ENCODE data around the gene NHS.
A peak's percentile ranks its signal among the peaks of the same experiment; 100 is the strongest.

Gene NHS

GRCh38 chrX:17374619-17375366 is at the start of gene NHS:
Gene NHS, plus strand, starts transcription at chrX:17375200. Its CDS starts 558 bp downstream, at chrX:17375758.
- DNase-seq = peak; percentile 67

DNA sequence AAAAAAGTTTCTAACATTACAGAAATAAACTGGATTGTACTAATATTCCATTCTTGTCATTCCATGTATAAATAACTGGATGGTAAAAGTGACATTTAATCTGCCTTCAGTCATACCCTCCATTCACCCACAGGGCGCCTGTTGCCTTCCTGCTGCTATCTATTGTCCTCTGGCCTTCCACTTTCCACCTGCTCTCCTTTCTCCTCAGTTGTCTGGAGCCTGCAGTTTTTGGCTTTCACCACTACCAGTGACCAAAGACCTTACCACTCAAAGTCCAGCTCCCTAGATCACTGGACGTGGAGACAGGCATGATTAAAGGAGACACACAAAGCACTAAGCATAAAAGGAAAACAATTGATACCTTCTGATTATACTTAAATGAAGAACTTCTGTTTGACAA is 46.2 kb upstream of the NHS start:
- DNase-seq = no peak

GRCh38 chrX:17336377-17336776 is 38.6 kb upstream of the NHS start:
- DNase-seq = no peak

- DNase-seq = no peak
Measured at GRCh38 chrX:17355976-17356375, 19.0 kb upstream of the NHS start.

DNA sequence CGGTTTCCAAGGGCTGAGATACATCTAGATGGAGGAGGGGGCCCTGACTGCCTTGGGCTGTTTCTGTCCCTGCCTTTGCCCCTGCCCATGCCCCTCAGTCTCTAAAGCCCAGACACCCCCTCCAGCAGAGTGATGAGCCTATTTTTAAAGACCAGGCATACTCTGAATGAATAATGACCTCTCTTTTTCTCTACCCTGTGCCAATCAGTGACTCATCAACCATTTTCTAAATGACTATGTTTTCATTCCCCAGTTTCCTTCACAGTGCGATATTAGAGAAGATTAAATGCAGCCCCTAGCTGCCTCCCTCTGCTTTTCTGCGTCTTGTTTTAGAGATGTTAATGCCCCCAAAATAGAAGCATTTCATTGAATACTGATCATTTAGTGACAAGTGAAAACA is 15.5 kb upstream of the NHS start:
- no peak for DNase-seq

GRCh38 chrX:17361620-17362019 is 13.4 kb upstream of the NHS start:
- no peak for DNase-seq

DNA sequence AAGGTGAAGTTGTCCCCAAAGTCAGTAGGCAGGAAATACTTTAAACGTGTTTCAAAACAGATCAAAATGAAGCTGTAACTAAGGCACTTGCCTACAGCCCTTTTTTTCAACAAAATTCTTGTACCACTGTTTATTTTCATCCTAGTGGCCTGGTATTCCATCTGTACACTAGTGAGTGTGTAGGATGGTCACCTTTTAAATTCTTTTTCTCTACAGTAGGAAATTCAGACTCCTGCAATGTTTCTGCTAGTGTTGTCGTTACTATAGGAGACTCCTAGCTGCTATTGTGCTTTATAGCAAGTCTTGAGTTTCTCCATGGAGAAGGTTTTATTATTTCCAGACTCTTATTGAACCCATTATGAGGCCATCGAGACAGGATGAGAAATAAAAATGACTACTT is 7.0 kb upstream of the NHS start:
- no peak for DNase-seq

DNA sequence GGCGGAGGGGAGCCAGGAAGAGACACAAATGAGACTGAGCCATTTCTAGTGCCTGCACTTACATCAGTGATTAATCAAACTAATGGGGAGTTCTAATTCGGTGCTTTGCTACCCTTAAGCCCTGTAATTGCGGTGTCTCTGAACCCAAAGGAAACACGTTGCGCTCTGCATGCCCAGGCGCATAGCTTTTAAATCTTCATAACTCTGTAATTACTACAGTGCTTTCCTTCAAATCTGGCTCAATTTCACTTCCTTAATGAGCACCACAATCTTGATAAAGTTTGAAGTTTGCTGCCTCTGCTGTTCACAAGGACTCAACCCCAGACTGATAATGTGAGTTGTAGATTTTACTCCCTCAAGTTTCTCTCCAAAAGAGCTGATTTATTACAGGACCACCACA is 5.7 kb upstream of the NHS start:
- DNase-seq = no peak

GRCh38 chrX:17370191-17370590 is 4.8 kb upstream of the NHS start:
- no peak for DNase-seq

DNA sequence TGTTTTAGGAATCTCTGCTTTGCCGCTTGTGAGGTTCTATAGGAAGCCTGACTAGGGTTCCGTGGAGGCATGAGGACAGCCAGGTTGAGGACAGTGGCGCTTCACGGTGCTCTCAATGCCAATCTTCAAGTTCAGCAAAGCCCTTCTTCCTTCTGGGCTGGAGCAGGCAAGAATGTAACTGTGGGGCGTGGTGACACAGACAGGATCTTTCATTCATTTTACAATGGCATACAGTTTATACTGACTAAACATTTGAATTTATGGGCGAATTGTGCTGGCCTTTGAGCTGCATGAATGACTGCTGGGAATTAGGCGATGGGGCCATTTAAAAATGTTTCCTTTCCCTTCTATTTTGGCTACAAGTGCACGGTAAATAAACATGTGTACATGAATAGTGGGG is 2.9 kb upstream of the NHS start:
- DNase-seq = no peak

DNA sequence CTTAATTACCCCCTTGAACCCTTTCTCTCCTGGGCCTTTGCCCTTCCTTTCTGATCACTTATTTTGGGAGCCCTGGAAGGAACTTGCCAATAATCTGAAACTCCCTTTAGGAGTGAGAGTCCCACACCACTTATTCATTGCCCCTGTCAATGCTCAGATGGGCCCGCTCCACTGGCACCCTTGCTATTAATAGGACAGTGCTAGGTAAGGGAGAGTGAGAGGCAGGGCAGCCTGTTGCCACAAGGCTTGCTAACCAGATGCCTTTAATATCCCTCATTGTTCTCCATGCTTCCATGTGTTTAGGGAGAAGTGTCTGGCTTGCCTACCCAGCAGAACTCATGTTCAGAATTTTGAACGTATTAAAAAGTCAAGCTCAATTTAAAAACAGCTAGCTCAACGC is 1.7 kb upstream of the NHS start:
- no peak for DNase-seq

DNA sequence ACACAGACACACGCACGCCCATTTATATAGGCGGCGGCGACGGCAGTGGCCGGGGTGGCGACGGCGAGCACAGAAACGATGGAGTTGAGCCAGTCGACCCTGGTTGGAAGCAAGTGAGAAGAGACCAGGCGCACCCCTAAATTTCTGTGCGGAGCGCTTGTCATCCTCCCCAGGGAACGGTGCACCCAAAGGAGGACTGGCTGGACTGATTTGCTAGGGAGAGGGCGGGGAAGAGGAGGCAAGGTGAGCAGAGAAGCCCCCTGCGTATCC is 302 bp downstream of the NHS start:
- DNase-seq = no peak

DNA sequence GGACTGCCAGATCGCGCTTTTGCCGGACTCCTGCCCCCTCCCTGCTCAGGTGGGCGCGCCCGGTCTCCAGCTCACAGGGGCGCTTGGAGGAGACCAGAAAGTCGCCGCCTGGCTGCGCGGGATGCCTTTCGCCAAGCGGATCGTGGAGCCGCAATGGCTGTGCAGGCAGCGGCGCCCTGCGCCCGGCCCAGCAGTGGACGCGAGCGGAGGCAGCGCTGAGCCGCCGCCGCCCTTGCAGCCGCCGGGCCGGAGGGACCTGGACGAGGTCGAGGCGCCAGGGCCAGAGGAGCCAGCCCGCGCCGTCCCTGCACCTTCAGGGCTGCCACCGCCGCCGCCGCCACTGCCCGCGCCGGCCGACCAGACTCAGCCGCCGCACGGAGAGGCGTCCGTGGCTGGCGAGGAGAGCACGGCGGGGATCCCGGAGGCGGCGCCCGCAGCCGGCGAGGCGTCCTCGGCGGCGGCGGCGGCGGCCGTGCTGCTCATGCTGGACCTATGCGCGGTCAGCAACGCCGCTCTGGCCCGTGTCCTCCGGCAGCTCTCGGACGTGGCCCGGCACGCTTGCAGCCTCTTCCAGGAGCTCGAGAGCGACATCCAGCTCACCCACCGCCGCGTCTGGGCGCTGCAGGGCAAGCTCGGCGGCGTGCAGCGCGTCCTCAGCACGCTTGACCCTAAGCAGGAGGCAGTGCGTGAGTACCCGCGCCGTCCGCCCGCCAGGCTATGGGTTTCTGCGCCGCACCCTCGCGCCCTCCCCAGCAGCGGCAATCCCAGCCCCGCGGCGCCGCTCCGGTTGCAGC is 834 bp downstream of the NHS start:
- DNase-seq = peak; percentile 67

DNA sequence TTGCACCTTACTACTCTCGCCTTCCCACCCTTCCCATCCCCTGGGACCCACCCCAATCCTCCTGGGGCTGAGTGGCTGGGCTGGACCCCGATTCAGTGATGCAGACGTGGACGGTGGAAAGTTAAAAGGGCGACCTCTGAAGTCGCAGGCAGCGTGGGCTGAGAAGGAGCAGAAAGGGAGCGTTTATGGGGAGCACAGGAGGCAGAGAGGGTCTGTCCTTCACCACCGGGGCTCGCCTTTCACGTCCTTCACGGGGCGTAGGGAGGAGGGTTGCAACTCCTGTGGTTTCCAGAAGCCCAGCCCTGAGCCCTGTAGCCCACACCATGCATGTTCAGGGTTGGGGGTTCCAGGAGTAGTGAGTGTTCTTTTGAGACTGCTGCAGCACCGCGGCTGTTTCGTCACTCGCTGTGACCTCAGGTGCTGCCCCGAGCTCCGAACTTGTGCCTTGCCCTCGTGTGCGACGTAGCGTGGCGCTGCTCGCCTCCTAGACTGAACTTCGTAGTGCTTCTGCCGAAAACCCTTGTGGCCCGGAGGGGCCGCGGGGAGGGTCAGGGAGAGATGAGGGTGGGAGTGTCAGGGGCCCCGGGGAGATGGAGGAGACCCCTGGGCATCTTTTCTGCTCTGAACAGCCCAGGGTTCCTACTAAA is 1.6 kb downstream of the NHS start:
- DNase-seq = peak; percentile 49

DNA sequence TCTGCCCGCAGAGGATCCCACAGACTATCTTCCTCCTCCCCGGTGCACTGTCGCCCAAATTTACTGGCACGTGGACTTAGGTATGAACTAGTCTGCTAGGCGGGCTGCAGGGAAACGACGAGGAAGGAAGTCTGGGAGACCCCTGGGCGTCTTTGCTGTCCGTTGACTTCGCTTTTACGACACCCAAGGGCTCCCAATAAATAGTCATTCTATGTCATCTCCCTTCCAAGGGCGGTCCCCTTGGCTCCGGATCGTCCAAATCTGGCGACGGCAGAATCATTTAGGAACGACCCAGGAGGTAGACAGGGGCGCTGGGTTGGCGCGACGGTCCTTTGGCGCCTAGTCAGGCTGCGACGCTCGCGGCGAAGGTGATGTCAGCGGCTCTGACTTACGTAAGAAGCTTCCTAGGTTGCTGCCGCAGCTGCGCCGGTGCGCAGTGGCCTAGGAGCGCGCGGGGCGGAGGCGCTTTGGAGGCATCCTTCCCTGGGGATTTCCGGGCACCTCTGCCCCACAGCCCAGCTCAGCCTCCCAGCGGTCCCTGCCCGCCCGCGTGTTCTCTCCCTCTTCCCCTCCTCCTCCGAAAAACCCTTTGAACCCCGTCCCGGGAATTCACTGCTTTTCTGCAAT is 2.2 kb downstream of the NHS start:
- DNase-seq = peak; percentile 73

DNA sequence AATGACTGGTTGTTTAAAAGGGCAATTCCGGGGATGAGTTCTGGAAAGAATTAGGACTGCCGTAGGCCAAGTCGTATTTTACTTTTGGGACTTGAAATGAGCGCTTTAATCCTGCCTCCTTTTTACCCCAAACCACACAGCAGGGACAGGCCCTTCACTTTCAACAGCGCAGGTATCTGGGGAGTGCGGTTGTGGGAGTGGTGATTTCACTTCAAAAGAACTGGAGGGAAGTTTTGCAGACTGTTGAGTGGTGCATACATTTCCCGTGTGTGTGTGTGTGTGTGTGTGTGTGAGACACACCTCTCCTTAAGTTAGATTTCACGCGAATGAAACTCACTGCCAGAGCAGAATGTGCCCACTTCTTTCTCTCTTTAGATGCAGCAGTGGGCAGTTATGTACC is 2.8 kb downstream of the NHS start:
- no peak for DNase-seq

- no peak for DNase-seq
Measured at GRCh38 chrX:17380221-17380620, 5.2 kb downstream of the NHS start.

GRCh38 chrX:17390419-17390850 is 15.4 kb downstream of the NHS start:
- no peak for DNase-seq

- no peak for DNase-seq
Measured at GRCh38 chrX:17395154-17395553, 20.2 kb downstream of the NHS start.

- no peak for DNase-seq
Measured at GRCh38 chrX:17397074-17397473, 22.1 kb downstream of the NHS start.

DNA sequence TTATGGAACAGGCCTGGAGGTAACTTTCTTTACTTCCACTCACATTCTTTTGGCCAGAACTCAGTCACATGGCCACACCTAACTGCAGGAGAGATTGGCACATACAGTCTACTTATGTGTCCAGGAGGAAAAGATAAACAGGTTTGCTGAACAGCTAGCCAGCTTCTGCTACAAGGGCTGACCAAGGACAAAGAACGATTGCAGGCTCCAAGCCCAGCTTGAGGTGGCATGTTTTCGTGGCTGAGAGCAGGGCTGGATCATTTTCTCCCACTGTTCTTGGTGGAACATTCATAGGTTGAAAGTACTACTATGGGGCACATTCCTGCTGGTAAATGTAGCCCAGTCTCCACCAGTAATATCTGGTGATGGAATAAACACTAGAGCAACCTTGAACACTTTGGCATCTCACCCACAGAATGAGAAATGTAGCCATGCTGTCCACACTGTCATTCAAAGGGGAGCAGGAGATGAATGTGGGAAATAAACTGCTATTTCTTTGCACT is 28.2 kb downstream of the NHS start:
- DNase-seq = no peak

GRCh38 chrX:17403972-17404371 is 29.0 kb downstream of the NHS start:
- DNase-seq = no peak

DNA sequence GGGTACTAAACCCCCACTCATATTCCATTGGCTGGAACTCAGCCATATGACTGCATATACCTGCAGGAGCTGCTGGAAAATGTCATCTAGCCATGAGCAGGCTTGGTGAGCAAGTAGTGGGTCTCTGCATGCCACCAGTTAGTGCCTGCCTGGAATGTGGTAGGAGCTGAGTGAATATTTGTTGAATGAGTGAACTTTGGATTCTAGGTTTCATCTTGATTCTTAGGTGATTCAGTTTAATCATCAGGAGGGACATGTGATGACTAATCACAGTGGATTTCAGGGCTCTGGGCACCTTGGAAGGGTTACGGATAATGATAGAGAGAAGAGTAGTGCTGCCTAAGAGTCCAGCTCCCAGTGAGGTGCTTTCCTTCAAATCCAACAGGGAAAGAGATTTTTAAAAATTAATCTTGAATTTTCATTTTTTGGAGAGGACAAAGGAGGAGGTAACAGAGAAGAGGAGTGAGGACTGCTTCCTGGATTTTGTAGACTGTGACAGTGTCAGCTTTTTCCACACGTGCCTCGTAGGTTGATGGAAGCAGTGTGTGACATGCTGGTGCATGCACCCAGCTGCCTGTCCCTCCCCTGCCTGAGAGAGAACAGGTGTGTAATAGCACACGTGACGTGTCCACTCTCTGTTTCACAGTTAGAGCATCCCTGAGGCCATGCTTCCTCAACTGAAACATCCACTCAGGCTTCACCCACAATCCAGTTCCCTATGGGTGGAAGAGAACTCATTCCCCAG is 30.4 kb downstream of the NHS start:
- DNase-seq = no peak
